Chondrocyte (in vitro differentiated cells): ENCODE data around the gene BACE2. TPM values are rescaled to one million over a fixed set of nuclear protein-coding genes. Genes with fewer than 3 reads are reported as not detected.

Source experiments
- DNase-seq: peaks from one replicate; pipeline ENCODE4 v3.0.0; 2021; ENCODE audit warnings: mixed read lengths, low spot score
- H3K27ac Mint-ChIP-seq: one replicate; pipeline ENCODE4 v1.8.0; 2021; ENCODE audit warnings: mild to moderate bottlenecking, moderate library complexity, mixed read lengths; ENCODE audit not compliant: unreplicated experiment
- H3K27me3 Mint-ChIP-seq: 2 replicates; pipeline ENCODE4 v1.8.0; 2021; ENCODE audit warnings: low read depth, mixed read lengths
- H3K36me3 Mint-ChIP-seq: 2 replicates; pipeline ENCODE4 v1.8.0; 2021; ENCODE audit warnings: low read depth, mixed read lengths
- H3K4me1 Mint-ChIP-seq: 2 replicates; pipeline ENCODE4 v1.8.0; 2021; ENCODE audit warnings: low read depth, mild to moderate bottlenecking, mixed read lengths
- H3K4me3 Mint-ChIP-seq: one replicate; pipeline ENCODE4 v1.8.0; 2021; ENCODE audit warnings: mild to moderate bottlenecking, moderate library complexity, mixed read lengths; ENCODE audit not compliant: unreplicated experiment
- H3K9me3 Mint-ChIP-seq: 2 replicates; pipeline ENCODE4 v1.8.0; 2021; ENCODE audit warnings: low read depth, mixed read lengths
- CTCF ChIP-seq: fragments of 200-600 bp; sonication (generic); IDR thresholded peaks from 2 replicates; pipeline ENCODE4 v1.5.0; 2021; ENCODE audit warnings: antibody characterized with exemption, mild to moderate bottlenecking, moderate library complexity
- total RNA-seq: library from RNA; stranded (reverse); gene quantifications from 3 replicates; pipeline ENCODE4 v1.2.1, GENCODE V29; 2021

Gene BACE2
- total RNA-seq, 1 donor from 2014 or later, result 77.9 TPM

- Mint-ChIP-seq H3K27ac (no peak overlapping the region), H3K4me3 (no peak overlapping the region), H3K36me3 (peaks cover 5% of the 10 kb centered on the region), H3K9me3 (no peaks in the 10 kb centered on the region), H3K27me3 (no peaks in the 10 kb centered on the region), H3K4me1 (peaks cover 12% of the 10 kb centered on the region)
- TF ChIP-seq CTCF, result no peak
- no peak for DNase-seq
Measured at GRCh38 chr21:41201385-41201784, 33.4 kb downstream of the BACE2 start.

GRCh38 chr21:41204736-41205135, 36.8 kb downstream of the BACE2 start:
- Mint-ChIP-seq H3K36me3 (peaks cover 5% of the 10 kb centered on the region), H3K4me1 (peaks cover 33% of the 10 kb centered on the region), H3K27me3 (no peaks in the 10 kb centered on the region), H3K4me3 (no peak overlapping the region), H3K9me3 (no peaks in the 10 kb centered on the region), H3K27ac (no peak overlapping the region)
- DNase-seq, result no peak
- TF ChIP-seq CTCF, result no peak

GRCh38 chr21:41207401-41208375, 39.7 kb downstream of the BACE2 start:
- Mint-ChIP-seq H3K4me1 (peaks cover 54% of the 10 kb centered on the region), H3K9me3 (no peaks in the 10 kb centered on the region), H3K36me3 (peaks cover 5% of the 10 kb centered on the region), H3K4me3 (peak overlapping the region; percentile 49), H3K27me3 (no peaks in the 10 kb centered on the region), H3K27ac (peak overlapping the region; percentile 95)
- no peak for TF ChIP-seq CTCF
- no peak for DNase-seq

- peak overlapping the region; percentile 51 for H3K27ac Mint-ChIP-seq
- DNase-seq, result no peak
- no peaks in the 10 kb centered on the region for H3K27me3 Mint-ChIP-seq
- peaks cover 4% of the 10 kb centered on the region for H3K36me3 Mint-ChIP-seq
- H3K9me3 Mint-ChIP-seq, result no peaks in the 10 kb centered on the region
- no peak for TF ChIP-seq CTCF
- no peak overlapping the region for H3K4me3 Mint-ChIP-seq
- H3K4me1 Mint-ChIP-seq, result peaks cover 59% of the 10 kb centered on the region
Measured at GRCh38 chr21:41208376-41208763, 40.4 kb downstream of the BACE2 start.

- H3K27me3 Mint-ChIP-seq, result no peaks in the 10 kb centered on the region
- no peak overlapping the region for H3K27ac Mint-ChIP-seq
- H3K4me3 Mint-ChIP-seq, result no peak overlapping the region
- H3K36me3 Mint-ChIP-seq, result peaks cover 6% of the 10 kb centered on the region
- no peak for DNase-seq
- peaks cover 61% of the 10 kb centered on the region for H3K4me1 Mint-ChIP-seq
- TF ChIP-seq CTCF, result no peak
- no peaks in the 10 kb centered on the region for H3K9me3 Mint-ChIP-seq
Measured at GRCh38 chr21:41209016-41209619, 41.2 kb downstream of the BACE2 start.
